NOMO-1 treated with DMSO at 0.1 percent for 48 hours (cell line): ENCODE measurements around the gene XPO5.
A peak's percentile ranks its signal among the peaks of the same experiment; 100 is the strongest.

Experiments used
- DNase-seq: peaks from one replicate; lab custom pipeline; 2025; ENCODE audit not compliant: unreplicated experiment; lab: John Stamatoyannopoulos, UW

Gene XPO5

GRCh38 chr6:43517505-43518357 is 58.1 kb downstream of the XPO5 start:
- DNase-seq = peak; percentile 19

DNA sequence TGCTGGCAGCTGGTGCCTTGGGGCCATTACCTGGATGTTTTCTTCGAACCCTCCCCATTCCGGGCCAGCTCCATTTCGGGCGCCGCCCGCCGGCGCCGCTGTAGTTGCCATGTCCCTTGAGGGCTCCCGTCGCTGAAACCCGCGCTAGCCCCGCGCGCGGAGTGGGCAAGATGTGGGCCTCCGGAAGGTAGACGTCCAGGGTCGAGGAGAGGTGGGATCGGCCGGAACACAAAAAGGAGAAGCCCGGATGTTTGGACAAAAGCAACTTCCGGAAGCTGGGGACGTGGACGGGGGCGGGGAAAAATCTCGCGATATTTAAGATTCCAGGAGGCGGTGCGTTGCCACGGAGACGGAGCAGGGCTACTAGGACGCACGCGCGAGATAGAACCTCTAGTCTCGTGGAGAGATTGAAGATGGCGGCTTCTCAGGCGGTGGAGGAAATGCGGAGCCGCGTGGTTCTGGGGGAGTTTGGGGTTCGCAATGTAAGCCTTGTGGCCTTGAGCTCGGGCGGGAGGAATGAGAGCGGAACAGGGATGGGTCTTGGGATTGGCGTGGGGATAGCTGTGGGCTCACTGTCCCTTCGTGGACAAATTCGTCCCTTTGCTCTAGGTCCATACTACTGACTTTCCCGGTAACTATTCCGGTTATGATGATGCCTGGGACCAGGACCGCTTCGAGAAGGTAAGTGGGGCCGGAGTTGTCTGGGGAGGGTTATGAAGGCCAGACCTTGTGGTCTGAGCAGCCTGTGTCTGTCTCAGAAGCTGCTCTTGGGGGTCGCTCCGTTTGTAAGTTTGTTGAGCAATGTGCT is 58.9 kb downstream of the XPO5 start, which contains the start of the genes POLR1C and YIPF3:
Gene POLR1C (plus strand): TSS at position 393 of the 808 bp plus-strand sequence. CDS start 21 bp downstream, at position 414.
Gene YIPF3 (minus strand): TSS at position 230 of the 808 bp plus-strand sequence. CDS start 119 bp downstream, at position 111.
- peak; percentile 97 for DNase-seq

- DNase-seq = no peak
Observed at GRCh38 chr6:43516367-43516696, 59.5 kb downstream of the XPO5 start.

- no peak for DNase-seq
Observed at GRCh38 chr6:43515808-43516207, 60.0 kb downstream of the XPO5 start.

GRCh38 chr6:43511824-43512415 is 63.9 kb downstream of the XPO5 start:
- no peak for DNase-seq

GRCh38 chr6:43510827-43511163 is 65.0 kb downstream of the XPO5 start:
- no peak for DNase-seq

DNA sequence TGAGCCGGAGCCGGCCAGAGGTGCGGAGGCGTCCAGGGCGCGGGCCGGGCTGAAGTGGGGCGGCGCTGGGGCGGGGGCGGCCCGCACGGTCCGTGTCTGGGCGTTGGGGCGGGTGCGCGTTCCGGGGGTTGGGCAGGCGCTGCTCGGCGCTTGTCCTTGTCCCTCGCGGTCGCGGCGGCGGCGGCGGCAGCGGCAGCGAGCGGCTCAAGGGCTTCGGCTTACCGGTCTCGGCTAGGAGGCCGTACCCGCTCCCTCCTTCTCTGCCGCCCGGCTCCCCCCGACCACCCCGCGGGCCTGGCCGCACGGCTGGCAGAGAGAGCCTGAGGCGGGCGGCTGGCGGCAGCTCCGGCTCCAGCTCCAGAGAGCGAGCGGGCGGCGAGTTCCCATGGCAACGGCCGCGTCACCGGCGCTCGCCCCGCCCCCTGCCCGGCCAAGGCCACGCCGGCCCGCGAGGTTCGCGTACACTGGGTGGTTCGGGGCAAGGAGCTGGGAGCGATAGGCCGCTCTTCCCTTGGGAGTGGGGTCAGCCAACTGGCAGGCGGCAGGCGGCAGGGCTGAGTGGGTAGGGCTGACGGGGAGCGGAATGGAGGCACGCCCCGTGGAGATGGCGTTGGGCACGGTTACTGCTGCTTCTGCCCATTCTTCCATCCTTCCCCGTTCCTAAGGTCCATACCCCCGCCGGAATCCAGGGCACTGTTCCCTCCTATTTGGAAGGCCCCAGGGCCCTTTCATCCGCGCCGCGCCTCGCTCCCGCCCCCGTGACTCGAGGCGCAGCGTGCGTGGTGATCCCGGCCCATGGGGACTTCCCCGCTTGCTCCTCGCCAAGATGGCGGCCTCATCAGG is 65.6 kb downstream of the XPO5 start, which contains the start of gene LRRC73:
Gene LRRC73 (minus strand): TSS at position 363 of the 843 bp plus-strand sequence. CDS start 561 bp downstream, outside the sequence.
- DNase-seq = peak; percentile 36

GRCh38 chr6:43509142-43509983 is 66.5 kb downstream of the XPO5 start:
- DNase-seq = no peak

DNA sequence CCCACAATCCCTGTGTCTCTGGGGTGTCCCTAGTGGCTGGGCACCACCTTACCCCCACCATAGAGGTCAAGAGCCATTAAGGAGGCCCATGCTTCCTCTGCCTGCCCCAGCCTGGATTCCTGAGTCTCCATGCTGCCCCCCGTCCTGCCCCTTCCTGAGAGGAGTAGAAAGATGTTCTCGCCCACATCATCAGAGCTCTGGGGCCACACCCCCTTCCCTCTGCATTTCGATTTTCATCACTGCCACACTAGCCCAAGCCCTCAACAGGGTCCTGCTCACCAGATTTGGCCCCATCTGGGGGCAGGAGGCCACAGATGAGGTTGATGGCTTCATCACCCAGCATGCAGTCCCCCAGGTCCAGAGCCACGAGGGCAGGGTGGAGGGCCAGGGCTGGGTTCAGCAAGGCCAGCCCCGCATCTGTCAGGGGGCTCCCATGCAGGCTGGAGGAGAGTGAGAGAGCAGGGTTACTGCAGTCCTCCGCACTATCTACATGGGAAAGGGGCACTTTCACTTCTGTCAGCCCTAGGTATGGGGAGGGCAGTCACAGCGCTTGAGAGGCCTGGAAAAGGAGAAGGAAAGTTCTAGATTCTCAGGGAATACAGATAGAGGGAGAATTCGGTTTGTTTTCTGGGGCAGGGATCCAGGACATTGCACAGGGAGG is 67.2 kb downstream of the XPO5 start:
- DNase-seq = no peak

GRCh38 chr6:43506667-43507471 is 69.0 kb downstream of the XPO5 start:
- DNase-seq = peak; percentile 72

GRCh38 chr6:43506171-43506570 is 69.7 kb downstream of the XPO5 start:
- DNase-seq = no peak

DNA sequence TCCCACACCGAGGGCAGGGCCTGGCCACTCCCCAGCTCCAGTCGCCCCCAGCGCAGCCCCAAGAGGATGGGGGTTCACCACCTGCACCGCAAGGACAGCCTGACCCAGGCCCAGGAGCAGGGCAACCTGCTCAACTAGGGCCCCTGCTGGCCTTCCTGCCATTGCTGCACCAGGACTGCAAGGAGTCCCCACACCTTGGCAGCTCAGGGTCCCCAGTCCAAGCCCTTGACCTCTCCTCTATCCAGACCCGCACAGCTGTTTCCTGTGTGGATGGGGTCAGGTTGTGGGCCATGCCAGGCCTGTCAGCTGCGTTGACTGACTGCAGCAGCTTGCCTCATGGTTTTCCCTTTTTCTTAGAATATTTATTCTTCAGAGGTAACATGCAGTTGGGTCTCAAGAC is 70.1 kb downstream of the XPO5 start:
- DNase-seq = no peak

GRCh38 chr6:43504756-43505593 is 70.9 kb downstream of the XPO5 start:
- no peak for DNase-seq

- no peak for DNase-seq
Observed at GRCh38 chr6:43503443-43503842, 72.4 kb downstream of the XPO5 start.

DNA sequence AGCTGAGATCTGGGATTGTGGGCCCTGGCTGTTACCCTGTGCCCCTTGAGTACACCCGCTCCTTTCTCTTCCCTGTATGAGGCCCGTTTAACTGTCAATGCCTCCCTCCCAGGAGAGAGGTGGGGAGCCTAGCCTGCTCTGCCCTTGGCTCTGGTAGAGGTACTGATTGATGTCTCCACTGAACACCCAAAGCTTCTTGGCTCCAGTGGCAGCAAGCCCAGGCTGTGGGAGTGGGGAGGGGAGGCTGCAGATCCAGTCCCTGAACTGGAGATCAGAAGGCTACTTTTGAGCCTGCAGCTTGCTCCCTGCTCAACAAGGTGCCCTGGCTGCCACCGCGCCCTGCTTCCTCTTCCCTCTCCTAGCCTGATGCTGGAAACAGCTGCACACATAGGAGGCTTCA is 73.2 kb downstream of the XPO5 start:
- no peak for DNase-seq

DNA sequence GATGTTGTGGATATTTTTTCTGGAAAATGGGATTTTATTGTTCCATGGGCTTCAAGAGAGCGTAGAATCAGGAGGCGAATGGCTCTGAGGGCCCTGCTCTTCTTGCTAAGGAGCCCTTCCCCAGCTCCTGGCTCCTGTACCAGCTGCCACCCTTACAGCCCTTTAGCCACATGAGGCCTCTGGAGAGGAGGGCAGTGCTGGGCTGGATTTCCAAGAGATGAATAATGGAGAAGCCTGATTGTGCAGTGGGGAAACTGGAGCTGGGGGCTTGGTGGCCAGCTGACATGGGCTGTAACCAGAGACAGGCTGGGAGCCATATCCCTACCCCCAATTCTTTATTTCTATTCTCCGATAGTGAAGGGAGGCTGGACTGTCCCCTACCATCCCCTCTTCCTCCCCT is 74.9 kb downstream of the XPO5 start:
- DNase-seq = no peak

GRCh38 chr6:43499028-43499815 is 76.6 kb downstream of the XPO5 start:
- no peak for DNase-seq
